ENCODE results near the gene CCSER1. TPM values are rescaled to one million over a fixed set of nuclear protein-coding genes. Genes with fewer than 3 reads are reported as not detected.

CCSER1 gene
- total and polyA plus RNA-seq, 2 of the 8 experiments (the other 6 are each of a cell fraction or from before 2014, with no cell fraction given) = 0.26 to 0.84 TPM

DNA sequence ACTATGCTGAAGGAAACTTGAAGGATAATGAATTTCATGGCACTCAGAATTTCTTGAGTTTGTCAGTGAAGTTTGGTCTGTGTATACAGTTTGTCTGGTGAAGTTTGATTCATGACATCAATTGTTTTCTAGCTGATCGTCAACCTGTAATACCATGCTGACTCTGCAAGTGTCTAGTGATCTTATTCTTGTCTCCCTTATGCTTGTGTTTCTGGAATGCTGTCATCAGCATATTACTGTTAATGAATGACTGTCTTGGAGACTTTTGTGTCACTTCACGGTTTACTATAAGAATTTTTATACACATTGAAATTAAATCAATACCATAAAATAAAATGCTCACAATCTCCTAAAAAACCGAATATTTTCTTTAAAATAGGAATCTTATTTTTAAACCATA is 779.0 kb downstream of the CCSER1 start:
- no peak overlapping the region for H3K23ac ChIP-seq (ENCODE audit: insufficient read length)
- POLR2A ChIA-PET (ENCODE audit: partially characterized antibody) = no interaction called here
- 96% methylated on average over 3 of the region's 3 CpGs; no CpG with 5 or more reads in 1 of the 2 experiments for WGBS, 2 experiments (ENCODE audit: extremely low coverage in 1 of 2, insufficient coverage in 1 of 2, insufficient read length in 1 of 2, insufficient replicate concordance in 2 of 2, low coverage in 1 of 2, low lambda C conversion rate in 2 of 2, missing lambda C conversion rate in 1 of 2)
- H3K4ac ChIP-seq (replicated peaks; ENCODE audit: insufficient read length, low read depth, low read length) = no peak overlapping the region
- H3K56ac ChIP-seq (replicated peaks; ENCODE audit: insufficient read length, low read depth, low read length) = no peak overlapping the region
- no peaks in the 10 kb centered on the region for H4K20me1 ChIP-seq (replicated peaks in 1 of 2; ENCODE audit: control insufficient read depth in 1 of 2, insufficient read depth in 2 of 2, low read length in 2 of 2)
- H2BK15ac ChIP-seq (ENCODE audit: low read length) = no peak overlapping the region
- H3K4me2 ChIP-seq (ENCODE audit: insufficient read depth in 1 of 2, low read depth in 2 of 2, low read length in 2 of 2) = no peak overlapping the region
- no peak overlapping the region for H4K5ac ChIP-seq (ENCODE audit: insufficient read length, low read depth, low read length)
- H3K79me1 ChIP-seq (ENCODE audit: low read depth, low read length) = no peaks in the 10 kb centered on the region
- H2BK20ac ChIP-seq (ENCODE audit: low read length) = no peak overlapping the region
- no peaks in the 10 kb centered on the region for H3K27me3 ChIP-seq (replicated peaks in 1 of 4; ENCODE audit: control insufficient read depth in 3 of 4, extremely low read depth in 1 of 4, insufficient read depth in 3 of 4, low read length in 3 of 4)
- DNase-seq (ENCODE audit: low read depth in 1 of 2, low spot score in 2 of 2) (no peak), FAIRE-seq (no peak)
- no peak overlapping the region for H4K91ac ChIP-seq (replicated peaks; ENCODE audit: insufficient read length, low read length)
- no peak overlapping the region for H2AK5ac ChIP-seq (ENCODE audit: low read depth, low read length)
- no peak overlapping the region for H3K27ac ChIP-seq (ENCODE audit: low read depth, low read length)
- no peak overlapping the region for H3K4me3 ChIP-seq (ENCODE audit: extremely low read depth in 1 of 4, insufficient read depth in 2 of 4, low read depth in 3 of 4, low read length in 4 of 4)
- no peaks in the 10 kb centered on the region for H3K79me2 ChIP-seq (ENCODE audit: control insufficient read depth in 1 of 2, insufficient read depth in 2 of 2, low read length in 2 of 2)
- peaks cover 0 to 5% (median 2%) of the 10 kb centered on the region in 4 experiments; a peak in 2 of 7 replicates for H3K4me1 ChIP-seq (replicated peaks in 1 of 4; ENCODE audit: control insufficient read depth in 3 of 4, insufficient read depth in 4 of 4, low read length in 3 of 4)
- H3K14ac ChIP-seq (ENCODE audit: insufficient read length) = no peak overlapping the region
- no peak overlapping the region for H3K18ac ChIP-seq (ENCODE audit: extremely low read depth, low read length)
- peaks cover 2 to 6% of the 10 kb centered on the region in 2 experiments; a peak in 2 of 4 replicates for H3K9me3 ChIP-seq (ENCODE audit: insufficient read depth in 2 of 2, low read depth in 1 of 2, low read length in 1 of 2)
- H4K8ac ChIP-seq (ENCODE audit: extremely low read depth, insufficient read depth, low read length) = no peak overlapping the region
- H2AFZ ChIP-seq (ENCODE audit: low read length) = no peak overlapping the region
- no peaks in the 10 kb centered on the region for H3K36me3 ChIP-seq (ENCODE audit: control insufficient read depth in 2 of 4, insufficient read depth in 4 of 4, low read length in 3 of 4)
- H3K23me2 ChIP-seq (ENCODE audit: low read depth, low read length) = no peaks in the 10 kb centered on the region
- no peak overlapping the region for H2BK120ac ChIP-seq (replicated peaks; ENCODE audit: low read depth, low read length)
- CTCF ChIA-PET (ENCODE audit: partially characterized antibody) = no interaction called here
- H3K9ac ChIP-seq (replicated peaks in 1 of 4; ENCODE audit: extremely low read depth in 1 of 4, low read depth in 3 of 4, low read length in 3 of 4) = no peak overlapping the region
- no peak overlapping the region for H2BK5ac ChIP-seq (ENCODE audit: low read depth, low read length)
- no peak overlapping the region for H2BK12ac ChIP-seq (ENCODE audit: low read depth, low read length)
- TF ChIP-seq CHD1 (IDR thresholded peaks at IDR 0.05; ENCODE audit: low read depth, low read length) = no peak
- TF ChIP-seq POLR2AphosphoS5 (IDR thresholded peaks at IDR 0.05; ENCODE audit: low read depth, low read length) = no peak
- no peak for TF ChIP-seq CBX5 (IDR thresholded peaks at IDR 0.05; ENCODE audit: low read depth, low read length)
- no peak for TF ChIP-seq NANOG (IDR thresholded peaks at IDR 0.05; ENCODE audit: insufficient read depth, low read depth, low read length, poor library complexity, severe bottlenecking)
- TF ChIP-seq PHF8 (conservative IDR thresholded peaks at IDR 0.05; ENCODE audit: low read depth, low read length) = no peak
- TF ChIP-seq SAP30 (IDR thresholded peaks at IDR 0.05; ENCODE audit: insufficient read depth, insufficient replicate concordance, low read length) = no peak
- no peak for TF ChIP-seq TAF7 (optimal IDR thresholded peaks at IDR 0.05; ENCODE audit: borderline replicate concordance, low read depth, low read length)
- no peak for TF ChIP-seq SIRT6 (IDR thresholded peaks at IDR 0.05; ENCODE audit: low read length)
- TF ChIP-seq SRF (IDR thresholded peaks at IDR 0.05; ENCODE audit: low read depth, low read length) = no peak
- no peak for TF ChIP-seq ZNF274 (IDR thresholded peaks at IDR 0.05; ENCODE audit: borderline replicate concordance, extremely low read depth, low read length)
- no peak for TF ChIP-seq SUZ12 (IDR thresholded peaks at IDR 0.05; ENCODE audit: low read length)
- TF ChIP-seq FOSL1 (IDR thresholded peaks at IDR 0.05; ENCODE audit: insufficient read depth, low read depth, low read length) = no peak
- TF ChIP-seq EP300 (IDR thresholded peaks at IDR 0.05; ENCODE audit: borderline replicate concordance in 1 of 2, low read depth in 2 of 2, low read length in 2 of 2) = no peak
- no peak for TF ChIP-seq TBP (IDR thresholded peaks at IDR 0.05; ENCODE audit: low read depth, low read length)
- TF ChIP-seq EZH2 (IDR thresholded peaks at IDR 0.05; ENCODE audit: low read depth, low read length, severe bottlenecking) = no peak
